Neural cell (in vitro differentiated cells): ENCODE results near the gene LNX1. TPM values are rescaled to one million over a fixed set of nuclear protein-coding genes. Genes with fewer than 3 reads are reported as not detected.

ENCODE experiments used
- H2AFZ ChIP-seq: fragments of 200-600, 300-800 bp; sonication (generic), shearing (Covaris generic); 2 replicates; pipeline ENCODE4 v1.6.0; 2014; ENCODE audit warnings: low read depth, mild to moderate bottlenecking, antibody characterized with exemption, low read length, moderate library complexity
- H3F3A ChIP-seq: fragments of 200-600 bp; shearing (Covaris generic); 2 replicates; pipeline ENCODE4 v1.6.1; 2016; ENCODE audit warnings: mild to moderate bottlenecking, moderate library complexity, mixed read lengths, antibody characterized with exemption, low read length; ENCODE audit not compliant: insufficient read depth, poor library complexity, severe bottlenecking
- H3K27ac ChIP-seq: fragments of 200-600, 300-800 bp; sonication (generic), shearing (Covaris generic); 2 replicates; pipeline ENCODE4 v1.5.1; 2014; ENCODE audit warnings: mild to moderate bottlenecking, low read length, moderate library complexity
- H3K27me3 ChIP-seq: fragments of 300-800, 200-600 bp; sonication (generic), shearing (Covaris generic); 2 replicates; pipeline ENCODE4 v1.6.0; 2014; ENCODE audit warnings: mild to moderate bottlenecking, low read depth, low read length, moderate library complexity; ENCODE audit not compliant: insufficient read depth
- H3K36me3 ChIP-seq: fragments of 300-800, 200-600 bp; sonication (generic), shearing (Covaris generic); 2 replicates; pipeline ENCODE4 v1.5.1; 2014; ENCODE audit warnings: mild to moderate bottlenecking, antibody characterized with exemption, low read length, moderate library complexity; ENCODE audit not compliant: insufficient read depth
- H3K4me2 ChIP-seq: fragments of 300-800, 200-600 bp; sonication (generic), shearing (Covaris generic); 2 replicates; pipeline ENCODE4 v1.6.0; 2014; ENCODE audit warnings: mild to moderate bottlenecking, low read length
- H3K4me3 ChIP-seq: fragments of 300-800, 200-600 bp; sonication (generic), shearing (Covaris generic); 2 replicates; pipeline ENCODE4 v1.5.1; 2014; ENCODE audit warnings: mild to moderate bottlenecking, low read length, moderate library complexity
- H3K79me2 ChIP-seq: fragments of 200-600 bp; shearing (Covaris generic); replicated peaks from 2 replicates; pipeline ENCODE4 v1.6.0; 2014; ENCODE audit warnings: mild to moderate bottlenecking, low read length, moderate library complexity; ENCODE audit not compliant: insufficient read depth
- H3K9ac ChIP-seq: fragments of 300-800, 200-600 bp; sonication (generic), shearing (Covaris generic); 2 replicates; pipeline ENCODE4 v1.6.1; 2016; ENCODE audit warnings: mild to moderate bottlenecking, low read length, mixed read lengths
- H3K9me2 ChIP-seq: fragments of 200-600 bp; shearing (Covaris generic); 2 replicates; pipeline ENCODE4 v1.6.1; 2016; ENCODE audit warnings: mild to moderate bottlenecking, low read length, mixed read lengths; ENCODE audit not compliant: insufficient read depth
- H3K9me3 ChIP-seq: fragments of 200-600, 300-800 bp; sonication (generic), shearing (Covaris generic); 2 replicates; pipeline ENCODE4 v1.6.1; 2016; ENCODE audit warnings: mild to moderate bottlenecking, mixed run types, low read length, moderate library complexity, mixed read lengths
- H4K20me1 ChIP-seq: fragments of 200-600 bp; shearing (Covaris generic); 2 replicates; pipeline ENCODE4 v1.6.1; 2016; ENCODE audit warnings: mild to moderate bottlenecking, mixed run types; ENCODE audit not compliant: insufficient read depth
- CTCF ChIP-seq: fragments of 450-650 bp; IDR thresholded peaks from 2 replicates; pipeline ENCODE4 v1.5.1; 2014; ENCODE audit warnings: antibody characterized with exemption, mild to moderate bottlenecking, moderate library complexity; ENCODE audit not compliant: poor library complexity, severe bottlenecking
- EP300 ChIP-seq: fragments of 450-650 bp; conservative IDR thresholded peaks from 2 replicates; pipeline ENCODE4 v1.6.1; 2014; ENCODE audit warnings: antibody characterized with exemption, mild to moderate bottlenecking, moderate library complexity; ENCODE audit not compliant: poor library complexity, severe bottlenecking
- EZH2 ChIP-seq: fragments of 200-600, 300-800 bp; shearing (Covaris generic), sonication (generic); IDR thresholded peaks from 2 replicates; pipeline ENCODE4 v1.6.1; 2014; ENCODE audit warnings: antibody characterized with exemption, low read length, borderline replicate concordance, mild to moderate bottlenecking; ENCODE audit not compliant: insufficient read depth, poor library complexity, severe bottlenecking
- MXI1 ChIP-seq: fragments of 450-650 bp; conservative IDR thresholded peaks from 2 replicates; pipeline ENCODE4 v1.6.1; 2014; ENCODE audit warnings: antibody characterized with exemption, mild to moderate bottlenecking; ENCODE audit not compliant: poor library complexity, severe bottlenecking
- POLR2AphosphoS5 ChIP-seq: IDR thresholded peaks from 2 replicates; pipeline ENCODE4 v1.6.1; 2012
- RAD21 ChIP-seq: fragments of 450-650 bp; conservative IDR thresholded peaks from 2 replicates; pipeline ENCODE4 v1.6.1; 2014; ENCODE audit warnings: antibody characterized with exemption, mild to moderate bottlenecking, moderate library complexity
- REST ChIP-seq: IDR thresholded peaks from 2 replicates; pipeline ENCODE4 v1.6.1; 2012; ENCODE audit warnings: borderline replicate concordance
- SMC3 ChIP-seq: fragments of 450-650 bp; conservative IDR thresholded peaks from 2 replicates; pipeline ENCODE4 v1.6.1; 2014; ENCODE audit warnings: antibody characterized with exemption, mild to moderate bottlenecking, moderate library complexity; ENCODE audit not compliant: poor library complexity
- TAF1 ChIP-seq: IDR thresholded peaks from 2 replicates; pipeline ENCODE4 v1.6.1; 2012; ENCODE audit warnings: low read depth
- polyA plus RNA-seq: library from polyadenylated mRNA; depleted of rRNA; stranded (reverse); fragments of >200 nt; gene quantifications from 2 replicates; pipeline ENCODE4 v1.2.3, GENCODE V29; 2014

The LNX1 gene
- polyA plus RNA-seq, 1 donor from 2014 or later, result 3.4 TPM

- H3K4me3 ChIP-seq, result no peak overlapping the region
- no peaks in the 10 kb centered on the region for H3K9me3 ChIP-seq
- H3F3A ChIP-seq, result no peaks in the 10 kb centered on the region
- H2AFZ ChIP-seq, result no peak overlapping the region
- H3K27ac ChIP-seq, result no peak overlapping the region
- no peaks in the 10 kb centered on the region for H3K79me2 ChIP-seq
- no peaks in the 10 kb centered on the region for H3K9me2 ChIP-seq
- no peak overlapping the region for H3K9ac ChIP-seq
- no peak for TF ChIP-seq MXI1
- no peak for TF ChIP-seq RAD21
- no peak for TF ChIP-seq SMC3
- no peak for TF ChIP-seq TAF1
- no peak for TF ChIP-seq POLR2AphosphoS5
- no peak for TF ChIP-seq EZH2
- TF ChIP-seq REST, result no peak
- TF ChIP-seq EP300, result no peak
- TF ChIP-seq CTCF, result no peak
- H3K27me3 ChIP-seq, result no peaks in the 10 kb centered on the region
- no peak overlapping the region for H3K4me2 ChIP-seq
- no peaks in the 10 kb centered on the region for H4K20me1 ChIP-seq
- no peaks in the 10 kb centered on the region for H3K36me3 ChIP-seq
These were observed 17.6 kb downstream of the LNX1 start for GRCh38 chr4:53573696-53574095.

- H3K27ac ChIP-seq, result no peak overlapping the region
- H3K4me3 ChIP-seq, result no peak overlapping the region
- no peaks in the 10 kb centered on the region for H3F3A ChIP-seq
- H3K79me2 ChIP-seq, result no peaks in the 10 kb centered on the region
- H2AFZ ChIP-seq, result no peak overlapping the region
- H3K9me3 ChIP-seq, result no peaks in the 10 kb centered on the region
- H3K36me3 ChIP-seq, result no peaks in the 10 kb centered on the region
- no peak overlapping the region for H3K4me2 ChIP-seq
- no peak overlapping the region for H3K9ac ChIP-seq
- no peaks in the 10 kb centered on the region for H3K27me3 ChIP-seq
- H3K9me2 ChIP-seq, result no peaks in the 10 kb centered on the region
- no peaks in the 10 kb centered on the region for H4K20me1 ChIP-seq
- TF ChIP-seq EP300 (no peak), POLR2AphosphoS5 (no peak), MXI1 (no peak), RAD21 (no peak), SMC3 (no peak), EZH2 (no peak), TAF1 (no peak), REST (no peak), CTCF (no peak)
These were observed 18.7 kb downstream of the LNX1 start for GRCh38 chr4:53572600-53572994.
